ENCODE data around the gene TNFSF9. TPM values are rescaled to one million over a fixed set of nuclear protein-coding genes. Genes with fewer than 3 reads are reported as not detected.

The TNFSF9 gene
- total and polyA plus RNA-seq, 12 donors: 0.13 to 0.88 (median 0.21) TPM; not detected in 3

GRCh38 chr19:6529937-6530385 is 865 bp upstream of the TNFSF9 start:
- DNase-seq (no peak), ATAC-seq (no peak)
- no peaks in the 10 kb centered on the region for H3K36me3 ChIP-seq
- peaks cover 0 to 37% (median 22%) of the 10 kb centered on the region in 7 donors for H3K27me3 ChIP-seq
- peaks cover 6 to 47% (median 26%) of the 10 kb centered on the region in 9 donors for H3K4me1 ChIP-seq
- peak overlapping the region in 3 of 10 donors; percentile 46 to 84 (median 50) for H3K27ac ChIP-seq
- no peaks in the 10 kb centered on the region for H3K9me3 ChIP-seq
- no peak for TF ChIP-seq CTCF (IDR thresholded peaks at IDR 0.05)
- 55 to 60% methylated on average over 2 of the region's 2 CpGs for WGBS, 2 donors
- peak overlapping the region in 8 of 10 donors; percentile 48 to 65 (median 58) for H3K4me3 ChIP-seq
- intact Hi-C loops (cut with DNase I): no loop called here

GRCh38 chr19:6531163-6531955 is 533 bp downstream of the TNFSF9 start:
- no peak for TF ChIP-seq CTCF (IDR thresholded peaks at IDR 0.05)
- Histone ChIP-seq H3K27ac (peak overlapping the region in 9 of 10 donors; percentile 12 to 84 (median 39)), H3K36me3 (no peaks in the 10 kb centered on the region)

GRCh38 chr19:6531956-6532243 is 1.1 kb downstream of the TNFSF9 start:
- intact Hi-C loops (cut with DNase I): no loop called here
- H3K4me3 ChIP-seq: peak overlapping the region in 4 of 10 donors; percentile 52 to 63 (median 56)
- WGBS, 2 donors: 46 to 51% methylated on average over 5 of the region's 5 CpGs
- H3K27ac ChIP-seq: no peak overlapping the region
- ATAC-seq (no peak), DNase-seq (no peak)
- no peak for TF ChIP-seq CTCF (IDR thresholded peaks at IDR 0.05)
- H3K9me3 ChIP-seq: peaks cover 0 to 3% (median 0%) of the 10 kb centered on the region in 11 donors
- peaks cover 0 to 45% (median 25%) of the 10 kb centered on the region in 7 donors for H3K27me3 ChIP-seq
- H3K36me3 ChIP-seq: no peaks in the 10 kb centered on the region
- H3K4me1 ChIP-seq: peaks cover 6 to 56% (median 26%) of the 10 kb centered on the region in 9 donors

More at GRCh38 chr19:6531163-6531955, 533 bp downstream of the TNFSF9 start:
- WGBS, 2 donors: 9 to 10% methylated on average over 56 to 57 of the region's 57 CpGs
- Histone ChIP-seq H3K9me3 (peaks cover 0 to 3% (median 0%) of the 10 kb centered on the region in 11 donors), H3K4me3 (peak overlapping the region; percentile 19 to 65 (median 56)), H3K27me3 (peaks cover 0 to 45% (median 25%) of the 10 kb centered on the region in 7 donors), H3K4me1 (peaks cover 6 to 51% (median 26%) of the 10 kb centered on the region in 9 donors)
- ATAC-seq (peak in 1 of 8 donors; percentile 65), DNase-seq (no peak)
- intact Hi-C loops (cut with DNase I): no loop called here

GRCh38 chr19:6532244-6532999 is 1.6 kb downstream of the TNFSF9 start:
- no peak for TF ChIP-seq CTCF (IDR thresholded peaks at IDR 0.05)
- no peak for DNase-seq
- Histone ChIP-seq H3K4me1 (peaks cover 6 to 56% (median 26%) of the 10 kb centered on the region in 9 donors), H3K4me3 (peak overlapping the region in 1 of 10 donors; percentile 12), H3K9me3 (peaks cover 0 to 4% (median 0%) of the 10 kb centered on the region in 11 donors), H3K27me3 (peaks cover 0 to 47% (median 25%) of the 10 kb centered on the region in 7 donors), H3K27ac (no peak overlapping the region), H3K36me3 (no peaks in the 10 kb centered on the region)
- intact Hi-C loops (cut with DNase I): no loop called here
- no peak for ATAC-seq
- WGBS, 2 donors: 48 to 62% methylated on average over 31 of the region's 31 CpGs

Data from heart right ventricle (tissue), 16 donors.